A673 (cell line): ENCODE measurements around the gene MAP3K19. TPM values are rescaled to one million over a fixed set of nuclear protein-coding genes. Genes with fewer than 3 reads are reported as not detected.

Experiments
- BruUV-seq: library from RNA; stranded (reverse); fragments of 400-500 nt; replicated peaks from 2 replicates; lab custom pipeline; 2021; lab: Mats Ljungman, UMichigan
- CTCF ChIA-PET: fragments of 300-600 bp; sonication (Branson Sonifier 250); formaldehyde crosslinking; loops from one replicate; lab custom pipeline; 2022; ENCODE audit warnings: antibody characterized with exemption; lab: Charles Lee
- POLR2A ChIA-PET: fragments of 300-600 bp; sonication (Branson Sonifier 250); formaldehyde crosslinking; loops from one replicate; lab custom pipeline; 2022; ENCODE audit warnings: antibody characterized with exemption; ENCODE audit not compliant: low non-redundant PET; lab: Charles Lee
- DNase-seq: peaks from one replicate; pipeline ENCODE4 v3.0.0-alpha.2; 2015; ENCODE audit warnings: low spot score
- H3K27ac ChIP-seq: fragments of 200-600 bp; sonication (generic); 2 replicates; pipeline ENCODE4 v1.5.1; 2016; ENCODE audit warnings: mixed run types, low read depth, mild to moderate bottlenecking, mixed read lengths, antibody characterized with exemption, low read length; ENCODE audit not compliant: poor library complexity, severe bottlenecking
- H3K27me3 ChIP-seq: fragments of 200-600 bp; sonication (generic); replicated peaks from 2 replicates; pipeline ENCODE4 v1.6.1; 2017; ENCODE audit warnings: mixed run types, low read depth, mild to moderate bottlenecking, mixed read lengths, antibody characterized with exemption, low read length; ENCODE audit not compliant: insufficient read depth, poor library complexity
- H3K36me3 ChIP-seq: fragments of 200-600 bp; sonication (generic); 2 replicates; pipeline ENCODE4 v1.6.1; 2016; ENCODE audit warnings: mixed run types, mild to moderate bottlenecking, mixed read lengths, antibody characterized with exemption, low read length; ENCODE audit not compliant: insufficient read depth, poor library complexity, severe bottlenecking
- H3K4me1 ChIP-seq: fragments of 200-600 bp; sonication (generic); 2 replicates; pipeline ENCODE4 v1.6.1; 2017; ENCODE audit warnings: mixed run types, mild to moderate bottlenecking, mixed read lengths, antibody characterized with exemption, low read length; ENCODE audit not compliant: insufficient read depth, poor library complexity, severe bottlenecking
- H3K4me3 ChIP-seq: fragments of 200-600 bp; sonication (generic); 2 replicates; pipeline ENCODE4 v1.5.1; 2016; ENCODE audit warnings: low read depth, mixed run types, mild to moderate bottlenecking, mixed read lengths, low read length; ENCODE audit not compliant: poor library complexity, severe bottlenecking
- H3K9me3 ChIP-seq: fragments of 200-600 bp; sonication (generic); 2 replicates; pipeline ENCODE4 v1.6.1; 2016; ENCODE audit warnings: mixed run types, low read depth, mild to moderate bottlenecking, mixed read lengths, antibody characterized with exemption, low read length; ENCODE audit not compliant: poor library complexity, severe bottlenecking
- EZH2 ChIP-seq: fragments of 200-600 bp; sonication (generic); IDR thresholded peaks from 2 replicates; pipeline ENCODE4 v1.6.1; 2017; ENCODE audit warnings: borderline replicate concordance, low read depth, mild to moderate bottlenecking, mixed read lengths, antibody characterized with exemption, low read length; ENCODE audit not compliant: poor library complexity, severe bottlenecking
- intact Hi-C: fragments of 100-400 bp; cut with micrococcal nuclease; formaldehyde crosslinking; loops from one replicate; pipeline ENCODE4 v1.10.0; 2022; ENCODE audit not compliant: unreplicated experiment
- total RNA-seq: library from RNA; stranded (reverse); gene quantifications from 2 replicates; pipeline ENCODE4 v1.2.3, GENCODE V29; 2021
- TF ChIP-seq, protein P1 (sequence below): fragments of 300-800, 200-600 bp; sonication (generic); conservative IDR thresholded peaks from 2 replicates; pipeline ENCODE4 v1.5.1; 2017; ENCODE audit warnings: low read depth, mild to moderate bottlenecking, antibody characterized with exemption, low read length, moderate library complexity, mixed read lengths

MAP3K19 gene
- total RNA-seq, 1 experiment from 2014 or later: not detected

DNA sequence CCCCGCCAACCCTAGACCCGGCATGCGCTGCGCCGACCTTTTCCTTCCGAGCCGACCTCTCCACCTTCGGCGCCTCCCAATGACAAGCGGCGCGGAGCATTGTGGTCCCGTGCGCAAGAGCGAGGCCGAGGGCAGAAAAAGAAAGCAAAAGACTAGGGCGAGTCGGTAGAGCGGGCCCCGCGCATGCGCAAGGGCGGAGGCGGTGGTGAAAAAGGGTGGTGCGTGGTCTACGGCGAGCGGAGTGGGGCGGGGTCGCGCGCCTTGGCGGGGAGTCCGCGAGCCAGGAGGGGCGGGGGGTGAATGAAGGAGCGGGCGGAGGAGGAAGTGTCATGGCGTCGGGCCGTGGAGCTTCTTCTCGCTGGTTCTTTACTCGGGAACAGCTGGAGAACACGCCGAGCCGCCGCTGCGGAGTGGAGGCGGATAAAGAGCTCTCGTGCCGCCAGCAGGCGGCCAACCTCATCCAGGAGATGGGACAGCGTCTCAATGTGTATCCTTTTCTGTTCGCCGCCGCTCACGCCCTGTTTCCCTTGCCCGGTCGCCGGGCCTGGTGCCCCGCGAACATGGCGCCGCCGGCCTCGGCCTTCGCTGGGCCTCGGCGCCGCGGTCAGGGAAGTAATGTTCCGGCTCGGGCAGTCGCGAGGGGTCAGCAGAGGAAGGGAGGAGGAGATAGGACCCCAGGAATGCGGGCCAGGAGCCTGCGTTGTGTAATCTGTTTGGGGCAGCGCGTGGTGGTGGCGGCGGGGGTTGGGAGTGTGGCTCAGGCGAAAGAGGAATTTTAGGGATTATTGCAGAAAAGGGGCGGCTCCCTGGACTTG lies 128.5 kb downstream of the MAP3K19 start, which contains the start of gene CCNT2:
Gene CCNT2 (plus strand): TSS at position 297 of the 815 bp plus-strand sequence. CDS start 33 bp downstream, at position 330.
- H3K4me3 ChIP-seq: peak within 1 kb of the TSS; percentile 99
- H3K36me3 ChIP-seq: no peaks in the 10 kb centered on the region
- peak within 1 kb of the TSS; percentile 98 for H3K27ac ChIP-seq
- H3K27me3 ChIP-seq: no peaks in the 10 kb centered on the region
- peak; percentile 100 for DNase-seq
- ChIA-PET POLR2A (interaction anchor here (0.9 kb wide), 1 partner anchor 9 kb away, joined by 3 read pairs; no protein-coding TSS in a partner anchor), CTCF (no interaction called here)
- TF ChIP-seq, protein P1, sequence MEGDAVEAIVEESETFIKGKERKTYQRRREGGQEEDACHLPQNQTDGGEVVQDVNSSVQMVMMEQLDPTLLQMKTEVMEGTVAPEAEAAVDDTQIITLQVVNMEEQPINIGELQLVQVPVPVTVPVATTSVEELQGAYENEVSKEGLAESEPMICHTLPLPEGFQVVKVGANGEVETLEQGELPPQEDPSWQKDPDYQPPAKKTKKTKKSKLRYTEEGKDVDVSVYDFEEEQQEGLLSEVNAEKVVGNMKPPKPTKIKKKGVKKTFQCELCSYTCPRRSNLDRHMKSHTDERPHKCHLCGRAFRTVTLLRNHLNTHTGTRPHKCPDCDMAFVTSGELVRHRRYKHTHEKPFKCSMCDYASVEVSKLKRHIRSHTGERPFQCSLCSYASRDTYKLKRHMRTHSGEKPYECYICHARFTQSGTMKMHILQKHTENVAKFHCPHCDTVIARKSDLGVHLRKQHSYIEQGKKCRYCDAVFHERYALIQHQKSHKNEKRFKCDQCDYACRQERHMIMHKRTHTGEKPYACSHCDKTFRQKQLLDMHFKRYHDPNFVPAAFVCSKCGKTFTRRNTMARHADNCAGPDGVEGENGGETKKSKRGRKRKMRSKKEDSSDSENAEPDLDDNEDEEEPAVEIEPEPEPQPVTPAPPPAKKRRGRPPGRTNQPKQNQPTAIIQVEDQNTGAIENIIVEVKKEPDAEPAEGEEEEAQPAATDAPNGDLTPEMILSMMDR: no peak
- BruUV-seq: TSS peak; percentile 56
- H3K4me1 ChIP-seq: peaks cover 23% of the 10 kb centered on the region
- H3K9me3 ChIP-seq: no peaks in the 10 kb centered on the region
- intact Hi-C loops: no loop called here

DNA sequence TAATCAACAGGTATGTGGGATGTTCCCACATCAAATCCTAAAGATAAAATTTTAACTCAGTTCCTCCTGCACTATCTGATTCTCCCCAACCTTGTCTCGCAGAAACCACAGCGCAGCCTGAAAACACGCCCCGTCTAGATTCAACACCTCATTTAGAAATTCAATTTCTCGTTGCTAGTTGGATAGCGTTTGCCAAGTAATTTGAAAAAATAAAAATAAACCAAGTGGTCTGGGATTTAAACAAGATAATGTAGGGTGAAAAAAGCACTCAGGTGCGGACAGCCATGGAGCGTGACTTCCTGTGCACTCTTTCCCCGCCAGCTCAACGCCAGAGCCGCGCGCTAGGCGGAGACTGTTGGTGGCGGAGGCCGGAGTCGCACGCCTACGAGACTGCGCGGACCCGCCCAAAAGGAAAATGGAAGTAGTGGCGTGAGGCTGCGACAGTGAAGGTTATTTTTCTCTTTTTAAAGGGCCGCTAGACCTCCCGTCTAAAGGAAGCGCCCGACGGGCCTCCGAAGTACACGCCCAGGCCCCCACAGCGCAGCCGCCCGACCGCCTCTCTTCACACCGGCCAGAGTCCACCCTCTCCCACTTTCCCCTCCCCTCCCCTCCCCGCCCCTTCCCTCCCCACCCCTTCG lies 129.2 kb downstream of the MAP3K19 start:
- CTCF ChIA-PET: no interaction called here
- peak overlapping the region; percentile 98 for H3K27ac ChIP-seq
- no peaks in the 10 kb centered on the region for H3K36me3 ChIP-seq
- peaks cover 4% of the 10 kb centered on the region for H3K9me3 ChIP-seq
- no peak for DNase-seq
- peak overlapping the region; percentile 99 for H3K4me3 ChIP-seq
- TF ChIP-seq, protein P1: peak; percentile 35
- no peak for TF ChIP-seq EZH2
- H3K27me3 ChIP-seq: no peaks in the 10 kb centered on the region
- peaks cover 23% of the 10 kb centered on the region for H3K4me1 ChIP-seq
- POLR2A ChIA-PET: interaction anchor here (0.5 to 0.9 kb wide), 2 partner anchors 10 to 677 kb away, joined by 3 read pairs; no protein-coding TSS in a partner anchor
- intact Hi-C loops: no loop called here
- TSS peak; percentile 82 for BruUV-seq

DNA sequence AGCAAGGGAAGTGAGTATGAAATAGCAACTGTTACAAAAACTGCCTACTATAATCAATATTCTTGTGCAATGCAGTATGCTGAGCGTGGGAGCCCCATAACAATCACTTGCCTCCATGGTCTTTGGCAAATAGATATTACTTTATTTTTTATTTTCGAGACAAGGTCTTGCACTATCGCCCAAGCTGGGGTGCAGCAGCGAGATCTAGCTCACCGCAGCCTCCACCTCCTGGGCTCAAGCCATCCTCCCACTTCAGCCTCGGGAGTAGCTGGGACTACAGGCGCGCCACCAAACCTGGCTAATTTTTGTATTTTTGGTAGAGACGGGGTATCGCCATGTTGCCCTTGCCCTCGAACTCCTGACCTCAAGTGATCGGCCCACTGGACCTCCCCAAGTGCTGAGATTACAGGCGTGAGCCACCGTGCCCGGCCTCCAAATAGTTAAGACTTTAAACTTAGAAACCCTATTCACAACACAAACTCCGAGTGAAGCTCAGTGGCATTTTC lies 129.8 kb downstream of the MAP3K19 start:
- POLR2A ChIA-PET: interaction anchor here (0.5 kb wide), 1 partner anchor 677 kb away, joined by 3 read pairs; no protein-coding TSS in a partner anchor
- peak; percentile 3 for DNase-seq

More for the DNA sequence above, 129.8 kb downstream of the MAP3K19 start:
- Histone ChIP-seq H3K4me1 (peaks cover 23% of the 10 kb centered on the region), H3K27me3 (no peaks in the 10 kb centered on the region), H3K27ac (peak overlapping the region; percentile 98), H3K4me3 (peak overlapping the region; percentile 99), H3K36me3 (no peaks in the 10 kb centered on the region), H3K9me3 (peaks cover 4% of the 10 kb centered on the region)
- BruUV-seq: no TSS peak
- no peak for TF ChIP-seq EZH2
- TF ChIP-seq, protein P1: no peak
- CTCF ChIA-PET: no interaction called here
- intact Hi-C loops: no loop called here
